Gastrocnemius medialis (tissue), 4 donors: ENCODE results near the gene MAGEF1. TPM values are rescaled to one million over a fixed set of nuclear protein-coding genes. Genes with fewer than 3 reads are reported as not detected.

Source experiments
- ATAC-seq, 2 donors: fragments of 150-250 bp; one replicate each; pipeline ENCODE4 v1.9.1; 2016
- DNase-seq, 2 donors: peaks; one replicate each; pipeline ENCODE4 v3.0.0-alpha.2; 2019
- H3K27ac ChIP-seq, 4 donors: fragments of 200-600 bp; sonication (generic); 1 replicate in 1 of 4; 2 replicates in 3 of 4; pipeline ENCODE4 v1.5.1; 2016 to 2018; ENCODE audit warnings: mild to moderate bottlenecking in 2 of 4, moderate library complexity in 1 of 4
- H3K27me3 ChIP-seq, 3 donors: fragments of 200-600 bp; sonication (generic) in 2 of 3; 1 replicate in 1 of 3; 2 replicates in 2 of 3; pipeline versions ENCODE4 v1.5.1 to v1.6.0; 2016 to 2019; ENCODE audit warnings: mild to moderate bottlenecking in 1 of 3, moderate library complexity in 1 of 3
- H3K36me3 ChIP-seq, 2 donors: fragments of 200-600 bp; sonication (generic) in 1 of 2; one replicate each; pipeline ENCODE4 v1.5.1; 2017 to 2018
- H3K4me1 ChIP-seq, 2 donors: fragments of 200-600 bp; sonication (generic) in 1 of 2; one replicate each; pipeline ENCODE4 v1.5.1; 2016 to 2017; ENCODE audit warnings: mild to moderate bottlenecking in 2 of 2
- H3K4me3 ChIP-seq, 4 donors: fragments of 200-600 bp; sonication (generic) in 3 of 4; 1 replicate in 1 of 4; 2 replicates in 3 of 4; pipeline ENCODE4 v1.5.1; 2016 to 2019; ENCODE audit warnings: mild to moderate bottlenecking in 2 of 4
- H3K9me3 ChIP-seq, 3 donors: fragments of 200-600 bp; sonication (generic) in 2 of 3; 1 replicate in 1 of 3; 2 replicates in 2 of 3; pipeline ENCODE4 v1.5.1; 2016 to 2019
- POLR2A ChIP-seq, 2 donors: fragments of 450-650 bp; IDR thresholded peaks; one replicate each; pipeline ENCODE4 v1.6.1; 2017; ENCODE audit warnings: antibody characterized with exemption in 2 of 2, mild to moderate bottlenecking in 2 of 2, moderate library complexity in 2 of 2
- in situ Hi-C, 4 donors: fragments of 200-750 bp; cut with MboI; loops; one replicate each; pipeline versions ENCODE4 v1.15.0 to v1.8.0; 2017; ENCODE audit warnings: low sequenced_read_pairs in 4 of 4
- intact Hi-C: fragments of 100-400 bp; cut with DNase I; formaldehyde crosslinking; loops from one replicate; pipeline ENCODE4 v1.15.1; 2023; ENCODE audit warnings: low total_unique reads
- total RNA-seq, 4 donors: library from RNA; depleted of rRNA; stranded (reverse); fragments of >200 nt; gene quantifications; one replicate each; pipeline versions ENCODE4 v1.1.0 to v1.2.3, GENCODE V29; 2016
- TF ChIP-seq, protein P1 (sequence below), 5 experiments: fragments of 450-650 bp in 3 of 5; fragments of 200-600 bp in 2 of 5; sonication (generic) in 2 of 5; IDR thresholded peaks in 4 of 5; conservative IDR thresholded peaks in 1 of 5; 1 replicate in 4 of 5; 2 replicates in 1 of 5; pipeline ENCODE4 v1.5.1; 2016 to 2019; ENCODE audit warnings: antibody characterized with exemption in 5 of 5, mild to moderate bottlenecking in 3 of 5, moderate library complexity in 3 of 5

Gene MAGEF1
- total RNA-seq, 4 donors from 2014 or later, result 9.5 to 19.9 (median 14.8) TPM

DNA sequence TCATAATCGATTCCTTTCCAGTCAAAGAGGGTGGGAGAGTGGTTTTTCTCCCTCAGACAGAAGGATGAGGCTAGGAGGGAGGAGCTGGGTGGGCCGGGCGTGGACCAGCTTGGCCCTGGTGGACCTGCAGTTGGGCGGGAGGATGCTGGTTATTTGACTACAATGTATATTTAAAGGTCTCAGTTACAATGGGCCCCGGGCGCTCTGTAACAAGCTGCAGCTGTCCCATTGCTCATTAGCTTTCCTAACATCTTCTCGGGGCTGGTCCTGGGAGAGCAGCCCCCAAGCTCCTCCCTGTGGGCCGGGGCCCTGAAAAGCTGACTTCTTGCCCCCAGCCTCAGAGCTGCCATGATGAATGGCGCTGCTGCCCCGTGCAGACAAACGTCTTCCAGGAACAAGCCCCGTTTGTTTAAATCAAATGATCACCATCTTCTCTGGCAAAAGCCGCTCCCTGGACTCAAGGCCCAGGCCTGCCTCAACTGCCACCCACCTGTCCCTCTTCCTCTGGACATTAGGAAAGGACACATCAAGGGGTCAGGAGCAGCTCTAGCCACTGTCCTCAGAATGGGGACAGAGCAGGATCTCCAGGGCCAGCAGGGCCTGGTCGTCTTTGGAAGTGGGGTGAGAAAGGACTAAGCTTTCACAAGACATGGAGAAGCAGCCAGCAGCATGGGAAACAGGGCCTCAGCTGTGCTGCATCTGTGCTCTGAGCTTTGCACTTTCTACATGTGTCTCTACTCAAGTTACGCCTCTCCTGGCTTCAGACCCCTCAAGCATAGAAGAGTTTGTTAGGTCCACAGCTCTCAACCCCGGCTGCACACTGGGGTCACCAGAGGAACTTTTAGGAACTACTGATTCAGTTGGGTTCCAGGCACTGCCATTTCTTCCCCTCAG is 38.6 kb downstream of the MAGEF1 start:
- H3K36me3 ChIP-seq, result no peaks in the 10 kb centered on the region
- no peak for ATAC-seq

DNA sequence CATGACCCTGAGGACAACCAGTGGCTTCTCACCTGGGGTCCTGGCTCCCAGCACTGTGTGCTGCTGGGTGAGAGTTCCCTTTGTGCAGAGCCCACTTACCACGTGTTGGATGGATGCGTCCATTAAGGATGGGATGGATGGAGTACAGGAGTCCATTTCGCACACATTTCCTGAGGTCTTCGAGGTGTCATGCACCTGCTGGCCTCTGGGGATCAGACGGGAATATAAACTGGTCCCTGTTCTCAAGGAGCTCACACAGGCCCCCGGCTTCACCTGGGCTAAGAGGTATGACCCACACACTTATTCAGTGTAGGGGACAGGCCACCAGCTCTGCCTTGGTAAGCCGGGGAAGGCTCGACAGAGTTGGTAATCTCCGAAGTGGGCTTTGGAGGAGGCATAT is 39.5 kb downstream of the MAGEF1 start:
- Histone ChIP-seq H3K9me3 (no peaks in the 10 kb centered on the region), H3K27ac (no peak overlapping the region), H3K4me3 (no peak overlapping the region), H3K27me3 (no peaks in the 10 kb centered on the region), H3K36me3 (no peaks in the 10 kb centered on the region), H3K4me1 (no peaks in the 10 kb centered on the region)
- intact Hi-C loops, result no loop called here
- no peak for DNase-seq
- no peak for ATAC-seq
- in situ Hi-C loops, result no loop called here
- TF ChIP-seq POLR2A (IDR thresholded peaks at IDR 0.05), result no peak
- TF ChIP-seq, protein P1, sequence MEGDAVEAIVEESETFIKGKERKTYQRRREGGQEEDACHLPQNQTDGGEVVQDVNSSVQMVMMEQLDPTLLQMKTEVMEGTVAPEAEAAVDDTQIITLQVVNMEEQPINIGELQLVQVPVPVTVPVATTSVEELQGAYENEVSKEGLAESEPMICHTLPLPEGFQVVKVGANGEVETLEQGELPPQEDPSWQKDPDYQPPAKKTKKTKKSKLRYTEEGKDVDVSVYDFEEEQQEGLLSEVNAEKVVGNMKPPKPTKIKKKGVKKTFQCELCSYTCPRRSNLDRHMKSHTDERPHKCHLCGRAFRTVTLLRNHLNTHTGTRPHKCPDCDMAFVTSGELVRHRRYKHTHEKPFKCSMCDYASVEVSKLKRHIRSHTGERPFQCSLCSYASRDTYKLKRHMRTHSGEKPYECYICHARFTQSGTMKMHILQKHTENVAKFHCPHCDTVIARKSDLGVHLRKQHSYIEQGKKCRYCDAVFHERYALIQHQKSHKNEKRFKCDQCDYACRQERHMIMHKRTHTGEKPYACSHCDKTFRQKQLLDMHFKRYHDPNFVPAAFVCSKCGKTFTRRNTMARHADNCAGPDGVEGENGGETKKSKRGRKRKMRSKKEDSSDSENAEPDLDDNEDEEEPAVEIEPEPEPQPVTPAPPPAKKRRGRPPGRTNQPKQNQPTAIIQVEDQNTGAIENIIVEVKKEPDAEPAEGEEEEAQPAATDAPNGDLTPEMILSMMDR (IDR thresholded peaks at IDR 0.05 in 4 of 5, conservative IDR thresholded peaks at IDR 0.05 in 1 of 5), result no peak

More for the DNA sequence above, 38.6 kb downstream of the MAGEF1 start:
- H3K4me3 ChIP-seq, result no peak overlapping the region
- in situ Hi-C loops (no loop called here), intact Hi-C loops (no loop called here)
- TF ChIP-seq, protein P1 (IDR thresholded peaks at IDR 0.05 in 4 of 5, conservative IDR thresholded peaks at IDR 0.05 in 1 of 5), result no peak
- TF ChIP-seq POLR2A (IDR thresholded peaks at IDR 0.05), result no peak
- no peaks in the 10 kb centered on the region for H3K27me3 ChIP-seq
- H3K27ac ChIP-seq, result no peak overlapping the region
- H3K4me1 ChIP-seq, result no peaks in the 10 kb centered on the region
- DNase-seq, result no peak
- H3K9me3 ChIP-seq, result no peaks in the 10 kb centered on the region

DNA sequence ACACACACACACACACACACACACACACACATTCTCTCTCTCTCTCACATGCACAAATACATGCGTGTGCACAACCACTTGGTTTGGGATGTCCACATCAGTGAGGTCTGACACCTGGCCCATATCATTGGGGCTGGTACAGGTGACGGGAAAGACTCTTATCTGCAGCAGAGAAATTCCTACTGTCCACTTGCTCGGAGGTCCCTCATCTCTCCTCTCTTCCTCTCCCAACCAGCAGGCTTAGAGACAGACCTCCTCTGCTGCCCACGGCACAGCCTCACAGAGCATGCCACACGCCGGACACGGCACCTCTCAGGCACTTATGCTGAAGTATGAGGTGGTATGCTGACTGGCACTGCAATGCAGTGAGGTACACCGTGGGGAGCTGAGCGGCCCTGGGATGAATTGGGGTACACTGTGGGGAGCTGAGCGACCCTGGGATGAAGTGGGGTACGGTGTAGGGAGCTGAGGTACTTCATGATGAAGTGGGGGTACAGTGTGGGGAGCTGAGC is 41.7 kb downstream of the MAGEF1 start:
- intact Hi-C loops (no loop called here), in situ Hi-C loops (no loop called here)
- ATAC-seq, result no peak
- Histone ChIP-seq H3K27me3 (no peaks in the 10 kb centered on the region), H3K4me3 (no peak overlapping the region), H3K36me3 (no peaks in the 10 kb centered on the region), H3K27ac (no peak overlapping the region), H3K9me3 (no peaks in the 10 kb centered on the region), H3K4me1 (no peaks in the 10 kb centered on the region)
- no peak for DNase-seq
- no peak for TF ChIP-seq POLR2A (IDR thresholded peaks at IDR 0.05)
- TF ChIP-seq, protein P1 (IDR thresholded peaks at IDR 0.05 in 4 of 5, conservative IDR thresholded peaks at IDR 0.05 in 1 of 5), result no peak

DNA sequence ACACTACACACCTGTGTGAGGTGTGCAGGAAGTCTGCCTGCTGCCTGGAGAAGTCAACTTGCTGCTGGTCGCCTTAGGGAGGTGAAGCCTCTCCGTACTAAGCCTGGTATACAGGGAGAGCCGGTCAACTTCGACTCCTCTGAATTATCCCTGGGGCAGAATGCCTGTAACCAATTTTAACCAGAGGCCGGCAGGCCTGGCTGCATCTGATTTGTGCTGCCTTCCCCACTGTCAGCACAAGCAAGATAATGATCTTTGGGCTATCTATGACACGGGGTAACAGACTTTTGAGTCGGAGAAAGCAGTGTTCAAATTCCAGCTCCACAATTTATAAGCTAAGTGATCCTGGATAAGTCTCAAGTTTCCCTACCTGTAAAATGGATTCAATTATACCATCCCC is 42.3 kb downstream of the MAGEF1 start:
- DNase-seq (no peak), ATAC-seq (no peak)
- Histone ChIP-seq H3K36me3 (no peaks in the 10 kb centered on the region), H3K4me1 (no peaks in the 10 kb centered on the region), H3K27me3 (no peaks in the 10 kb centered on the region), H3K9me3 (no peaks in the 10 kb centered on the region), H3K27ac (no peak overlapping the region), H3K4me3 (no peak overlapping the region)
- in situ Hi-C loops, result no loop called here
- TF ChIP-seq POLR2A (IDR thresholded peaks at IDR 0.05), result no peak
- TF ChIP-seq, protein P1 (IDR thresholded peaks at IDR 0.05 in 4 of 5, conservative IDR thresholded peaks at IDR 0.05 in 1 of 5), result no peak
- intact Hi-C loops, result no loop called here
